HEK293 (cell line): ENCODE measurements around the gene FAAH.
A peak's percentile ranks its signal among the peaks of the same experiment; 100 is the strongest.

Experiments
- HOXA7 ChIP-seq: sonication (generic); formaldehyde crosslinking; IDR thresholded peaks from 2 replicates; pipeline ENCODE4 v1.8.1; 2022; ENCODE audit warnings: missing genetic modification reagents, borderline replicate concordance
- HOXC10 ChIP-seq: sonication (generic); formaldehyde crosslinking; IDR thresholded peaks from 2 replicates; pipeline ENCODE4 v1.8.1; 2023; ENCODE audit warnings: mild to moderate bottlenecking, missing genetic modification reagents
- HOXD13 ChIP-seq: sonication (generic); formaldehyde crosslinking; IDR thresholded peaks from 2 replicates; pipeline ENCODE4 v1.8.0; 2022; ENCODE audit warnings: missing genetic modification reagents, borderline replicate concordance
- REPIN1 ChIP-seq: fragments of 450-650 bp; formaldehyde crosslinking; IDR thresholded peaks from 2 replicates; pipeline ENCODE4 v1.5.1; 2017; ENCODE audit warnings: missing biosample characterization, missing genetic modification characterization, low read depth
- SETDB1 ChIP-seq: IDR thresholded peaks from one replicate; pipeline ENCODE4 v1.6.1; 2017; ENCODE audit warnings: mild to moderate bottlenecking, low read length, moderate library complexity, mixed read lengths; ENCODE audit not compliant: insufficient read length
- SP2 ChIP-seq: fragments of 450-650 bp; formaldehyde crosslinking; IDR thresholded peaks from 2 replicates; pipeline ENCODE4 v1.5.1; 2016; ENCODE audit warnings: missing biosample characterization, missing genetic modification characterization
- TCF7L2 ChIP-seq: IDR thresholded peaks from 2 replicates; pipeline ENCODE4 v1.6.1; 2011; ENCODE audit warnings: low read depth, mild to moderate bottlenecking, inconsistent platforms, low read length, moderate library complexity, borderline replicate concordance
- WT1 ChIP-seq: fragments of 450-650 bp; formaldehyde crosslinking; IDR thresholded peaks from 2 replicates; pipeline ENCODE4 v1.5.1; 2016; ENCODE audit warnings: missing biosample characterization, missing genetic modification characterization
- ZBTB17 ChIP-seq: fragments of 450-650 bp; formaldehyde crosslinking; IDR thresholded peaks from 2 replicates; pipeline ENCODE4 v1.5.1; 2016; ENCODE audit warnings: missing biosample characterization, missing genetic modification characterization
- ZBTB20 ChIP-seq: fragments of 450-650 bp; formaldehyde crosslinking; IDR thresholded peaks from 2 replicates; pipeline ENCODE4 v1.5.1; 2016; ENCODE audit warnings: missing biosample characterization, missing genetic modification characterization
- ZBTB21 ChIP-seq: fragments of 450-650 bp; formaldehyde crosslinking; IDR thresholded peaks from 2 replicates; pipeline ENCODE4 v1.5.1; 2017; ENCODE audit warnings: missing biosample characterization, missing genetic modification characterization
- ZNF132 ChIP-seq: fragments of 450-650 bp; formaldehyde crosslinking; IDR thresholded peaks from 2 replicates; pipeline ENCODE4 v1.5.1; 2017; ENCODE audit warnings: missing biosample characterization, missing genetic modification characterization, borderline replicate concordance
- ZNF157 ChIP-seq: fragments of 450-650 bp; formaldehyde crosslinking; IDR thresholded peaks from 2 replicates; pipeline ENCODE4 v1.5.1; 2016; ENCODE audit warnings: missing biosample characterization, missing genetic modification characterization
- ZNF16 ChIP-seq: fragments of 450-650 bp; formaldehyde crosslinking; IDR thresholded peaks from 2 replicates; pipeline ENCODE4 v1.5.1; 2016; ENCODE audit warnings: low read depth, missing biosample characterization, missing genetic modification characterization
- ZNF19 ChIP-seq: fragments of 450-650 bp; formaldehyde crosslinking; IDR thresholded peaks from 2 replicates; pipeline ENCODE4; 2016; ENCODE audit warnings: missing biosample characterization, missing genetic modification characterization, low read depth
- ZNF292 ChIP-seq: fragments of 450-650 bp; formaldehyde crosslinking; IDR thresholded peaks from 2 replicates; pipeline ENCODE4 v1.5.1; 2016; ENCODE audit warnings: low read depth, missing biosample characterization, missing genetic modification characterization, borderline replicate concordance
- ZNF394 ChIP-seq: fragments of 450-650 bp; formaldehyde crosslinking; IDR thresholded peaks from 2 replicates; pipeline ENCODE4 v1.5.1; 2016; ENCODE audit warnings: missing biosample characterization, missing genetic modification characterization, mild to moderate bottlenecking, moderate library complexity, borderline replicate concordance
- ZNF473 ChIP-seq: fragments of 450-650 bp; formaldehyde crosslinking; IDR thresholded peaks from 2 replicates; pipeline ENCODE4 v1.5.1; 2017; ENCODE audit warnings: missing biosample characterization, missing genetic modification characterization
- ZNF521 ChIP-seq: fragments of 450-650 bp; formaldehyde crosslinking; IDR thresholded peaks from 2 replicates; pipeline ENCODE4 v1.5.1; 2017; ENCODE audit warnings: missing biosample characterization, mild to moderate bottlenecking, missing genetic modification characterization
- ZNF561 ChIP-seq: fragments of 450-650 bp; IDR thresholded peaks from 2 replicates; pipeline ENCODE4 v1.5.1; 2018; ENCODE audit warnings: missing biosample characterization, missing genetic modification characterization, borderline replicate concordance
- TF ChIP-seq, protein P1 (sequence below): fragments of 450-650 bp; formaldehyde crosslinking; IDR thresholded peaks from 2 replicates; pipeline ENCODE4 v1.5.1; 2016; ENCODE audit warnings: missing biosample characterization, missing genetic modification characterization
- TF ChIP-seq, protein P2 (sequence below): fragments of 450-650 bp; formaldehyde crosslinking; IDR thresholded peaks from 2 replicates; pipeline ENCODE4 v1.5.1; 2016; ENCODE audit warnings: missing biosample characterization, missing genetic modification characterization, borderline replicate concordance
- TF ChIP-seq, protein P3 (sequence below): fragments of 450-650 bp; formaldehyde crosslinking; IDR thresholded peaks from 2 replicates; pipeline ENCODE4 v1.5.1; 2016; ENCODE audit warnings: missing biosample characterization, missing genetic modification characterization
- TF ChIP-seq, protein P4 (sequence below): fragments of 450-650 bp; formaldehyde crosslinking; IDR thresholded peaks from 2 replicates; pipeline ENCODE4 v1.5.1; 2017; ENCODE audit warnings: missing biosample characterization, missing genetic modification characterization
- TF ChIP-seq, protein P5 (sequence below): fragments of 450-650 bp; formaldehyde crosslinking; IDR thresholded peaks from 2 replicates; pipeline ENCODE4 v1.5.1; 2016; ENCODE audit warnings: missing biosample characterization, missing genetic modification characterization
- TF ChIP-seq, protein P6 (sequence below): fragments of 450-650 bp; formaldehyde crosslinking; IDR thresholded peaks from 2 replicates; pipeline ENCODE4 v1.5.1; 2016; ENCODE audit warnings: missing biosample characterization, missing genetic modification characterization

Gene FAAH

DNA sequence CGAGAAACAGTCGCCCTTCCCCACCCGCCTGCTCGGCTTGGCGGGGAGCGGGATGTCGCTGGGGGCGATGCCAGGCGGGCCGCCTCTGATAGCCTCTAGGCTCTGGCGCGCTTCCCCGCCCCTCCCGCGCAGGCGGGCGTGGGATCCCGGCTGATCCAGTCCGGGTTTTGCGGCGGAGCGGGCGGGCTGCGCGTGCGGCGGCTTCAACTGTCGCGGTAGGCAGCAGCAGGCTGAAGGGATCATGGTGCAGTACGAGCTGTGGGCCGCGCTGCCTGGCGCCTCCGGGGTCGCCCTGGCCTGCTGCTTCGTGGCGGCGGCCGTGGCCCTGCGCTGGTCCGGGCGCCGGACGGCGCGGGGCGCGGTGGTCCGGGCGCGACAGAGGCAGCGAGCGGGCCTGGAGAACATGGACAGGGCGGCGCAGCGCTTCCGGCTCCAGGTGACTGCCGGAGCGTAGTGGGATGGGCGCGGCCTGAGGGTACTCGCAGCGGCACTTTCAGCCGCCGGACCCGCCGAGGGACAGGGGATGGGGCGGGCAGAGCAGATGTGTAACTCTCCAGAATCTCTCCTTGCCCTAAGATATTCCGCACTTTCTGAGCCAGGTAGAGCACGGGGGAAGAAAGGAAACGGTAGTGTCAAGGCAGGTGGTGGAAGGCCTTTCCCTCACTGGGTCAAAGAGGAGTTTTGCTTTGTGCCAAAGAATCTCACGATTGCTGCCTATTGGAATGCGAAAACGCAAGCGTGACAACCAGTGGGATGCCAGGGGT lies at the start of gene FAAH (continued):
- TF ChIP-seq, protein P1, sequence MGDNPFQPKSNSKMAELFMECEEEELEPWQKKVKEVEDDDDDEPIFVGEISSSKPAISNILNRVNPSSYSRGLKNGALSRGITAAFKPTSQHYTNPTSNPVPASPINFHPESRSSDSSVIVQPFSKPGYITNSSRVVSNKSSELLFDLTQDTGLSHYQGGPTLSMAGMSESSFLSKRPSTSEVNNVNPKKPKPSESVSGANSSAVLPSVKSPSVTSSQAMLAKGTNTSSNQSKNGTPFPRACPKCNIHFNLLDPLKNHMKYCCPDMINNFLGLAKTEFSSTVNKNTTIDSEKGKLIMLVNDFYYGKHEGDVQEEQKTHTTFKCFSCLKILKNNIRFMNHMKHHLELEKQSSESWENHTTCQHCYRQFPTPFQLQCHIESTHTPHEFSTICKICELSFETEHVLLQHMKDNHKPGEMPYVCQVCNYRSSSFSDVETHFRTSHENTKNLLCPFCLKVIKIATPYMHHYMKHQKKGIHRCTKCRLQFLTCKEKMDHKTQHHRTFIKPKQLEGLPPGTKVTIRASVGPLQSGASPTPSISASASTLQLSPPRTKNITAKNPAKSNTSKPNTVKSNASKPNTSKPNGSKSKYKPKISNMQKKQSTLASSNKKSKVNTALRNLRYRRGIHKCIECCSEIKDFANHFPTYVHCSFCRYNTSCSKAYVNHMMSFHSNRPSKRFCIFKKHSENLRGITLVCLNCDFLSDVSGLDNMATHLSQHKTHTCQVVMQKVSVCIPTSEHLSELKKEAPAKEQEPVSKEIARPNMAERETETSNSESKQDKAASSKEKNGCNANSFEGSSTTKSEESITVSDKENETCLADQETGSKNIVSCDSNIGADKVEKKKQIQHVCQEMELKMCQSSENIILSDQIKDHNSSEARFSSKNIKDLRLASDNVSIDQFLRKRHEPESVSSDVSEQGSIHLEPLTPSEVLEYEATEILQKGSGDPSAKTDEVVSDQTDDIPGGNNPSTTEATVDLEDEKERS (tag by site-specific recombination), result peak; percentile 65; the same call in 1 of the 2 replicates
- TF ChIP-seq WT1 (tag by site-specific recombination) (no peak), ZBTB20 (tag by site-specific recombination) (no peak; the same call in 1 of the 2 replicates), ZNF521 (tag by site-specific recombination) (no peak), SP2 (peak; percentile 57), ZNF19 (no peak), ZBTB21 (tag by site-specific recombination) (no peak), ZNF561 (peak; percentile 95), ZNF157 (tag by site-specific recombination) (no peak), ZNF16 (tag by site-specific recombination) (no peak), ZNF473 (tag by site-specific recombination) (no peak), ZNF132 (tag by site-specific recombination) (no peak), HOXA7 (CRISPR knock-in tag) (no peak), ZBTB17 (tag by site-specific recombination) (peak; percentile 68), ZNF394 (tag by site-specific recombination) (peak; percentile 36; the same call in 1 of the 2 replicates), SETDB1 (no peak), ZNF292 (tag by site-specific recombination) (no peak), HOXD13 (no peak), TCF7L2 (no peak), HOXC10 (CRISPR knock-in tag) (no peak), REPIN1 (no peak)
- TF ChIP-seq, protein P2, sequence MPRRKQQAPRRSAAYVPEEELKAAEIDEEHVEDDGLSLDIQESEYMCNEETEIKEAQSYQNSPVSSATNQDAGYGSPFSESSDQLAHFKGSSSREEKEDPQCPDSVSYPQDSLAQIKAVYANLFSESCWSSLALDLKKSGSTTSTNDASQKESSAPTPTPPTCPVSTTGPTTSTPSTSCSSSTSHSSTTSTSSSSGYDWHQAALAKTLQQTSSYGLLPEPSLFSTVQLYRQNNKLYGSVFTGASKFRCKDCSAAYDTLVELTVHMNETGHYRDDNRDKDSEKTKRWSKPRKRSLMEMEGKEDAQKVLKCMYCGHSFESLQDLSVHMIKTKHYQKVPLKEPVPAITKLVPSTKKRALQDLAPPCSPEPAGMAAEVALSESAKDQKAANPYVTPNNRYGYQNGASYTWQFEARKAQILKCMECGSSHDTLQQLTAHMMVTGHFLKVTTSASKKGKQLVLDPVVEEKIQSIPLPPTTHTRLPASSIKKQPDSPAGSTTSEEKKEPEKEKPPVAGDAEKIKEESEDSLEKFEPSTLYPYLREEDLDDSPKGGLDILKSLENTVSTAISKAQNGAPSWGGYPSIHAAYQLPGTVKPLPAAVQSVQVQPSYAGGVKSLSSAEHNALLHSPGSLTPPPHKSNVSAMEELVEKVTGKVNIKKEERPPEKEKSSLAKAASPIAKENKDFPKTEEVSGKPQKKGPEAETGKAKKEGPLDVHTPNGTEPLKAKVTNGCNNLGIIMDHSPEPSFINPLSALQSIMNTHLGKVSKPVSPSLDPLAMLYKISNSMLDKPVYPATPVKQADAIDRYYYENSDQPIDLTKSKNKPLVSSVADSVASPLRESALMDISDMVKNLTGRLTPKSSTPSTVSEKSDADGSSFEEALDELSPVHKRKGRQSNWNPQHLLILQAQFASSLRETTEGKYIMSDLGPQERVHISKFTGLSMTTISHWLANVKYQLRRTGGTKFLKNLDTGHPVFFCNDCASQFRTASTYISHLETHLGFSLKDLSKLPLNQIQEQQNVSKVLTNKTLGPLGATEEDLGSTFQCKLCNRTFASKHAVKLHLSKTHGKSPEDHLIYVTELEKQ (tag by site-specific recombination), result no peak
- TF ChIP-seq, protein P3, sequence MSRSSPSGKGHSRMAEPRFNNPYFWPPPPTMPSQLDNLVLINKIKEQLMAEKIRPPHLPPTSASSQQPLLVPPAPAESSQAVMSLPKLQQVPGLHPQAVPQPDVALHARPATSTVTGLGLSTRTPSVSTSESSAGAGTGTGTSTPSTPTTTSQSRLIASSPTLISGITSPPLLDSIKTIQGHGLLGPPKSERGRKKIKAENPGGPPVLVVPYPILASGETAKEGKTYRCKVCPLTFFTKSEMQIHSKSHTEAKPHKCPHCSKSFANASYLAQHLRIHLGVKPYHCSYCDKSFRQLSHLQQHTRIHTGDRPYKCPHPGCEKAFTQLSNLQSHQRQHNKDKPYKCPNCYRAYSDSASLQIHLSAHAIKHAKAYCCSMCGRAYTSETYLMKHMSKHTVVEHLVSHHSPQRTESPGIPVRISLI, result no peak
- TF ChIP-seq, protein P4, sequence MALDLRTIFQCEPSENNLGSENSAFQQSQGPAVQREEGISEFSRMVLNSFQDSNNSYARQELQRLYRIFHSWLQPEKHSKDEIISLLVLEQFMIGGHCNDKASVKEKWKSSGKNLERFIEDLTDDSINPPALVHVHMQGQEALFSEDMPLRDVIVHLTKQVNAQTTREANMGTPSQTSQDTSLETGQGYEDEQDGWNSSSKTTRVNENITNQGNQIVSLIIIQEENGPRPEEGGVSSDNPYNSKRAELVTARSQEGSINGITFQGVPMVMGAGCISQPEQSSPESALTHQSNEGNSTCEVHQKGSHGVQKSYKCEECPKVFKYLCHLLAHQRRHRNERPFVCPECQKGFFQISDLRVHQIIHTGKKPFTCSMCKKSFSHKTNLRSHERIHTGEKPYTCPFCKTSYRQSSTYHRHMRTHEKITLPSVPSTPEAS, result no peak
- TF ChIP-seq, protein P5, sequence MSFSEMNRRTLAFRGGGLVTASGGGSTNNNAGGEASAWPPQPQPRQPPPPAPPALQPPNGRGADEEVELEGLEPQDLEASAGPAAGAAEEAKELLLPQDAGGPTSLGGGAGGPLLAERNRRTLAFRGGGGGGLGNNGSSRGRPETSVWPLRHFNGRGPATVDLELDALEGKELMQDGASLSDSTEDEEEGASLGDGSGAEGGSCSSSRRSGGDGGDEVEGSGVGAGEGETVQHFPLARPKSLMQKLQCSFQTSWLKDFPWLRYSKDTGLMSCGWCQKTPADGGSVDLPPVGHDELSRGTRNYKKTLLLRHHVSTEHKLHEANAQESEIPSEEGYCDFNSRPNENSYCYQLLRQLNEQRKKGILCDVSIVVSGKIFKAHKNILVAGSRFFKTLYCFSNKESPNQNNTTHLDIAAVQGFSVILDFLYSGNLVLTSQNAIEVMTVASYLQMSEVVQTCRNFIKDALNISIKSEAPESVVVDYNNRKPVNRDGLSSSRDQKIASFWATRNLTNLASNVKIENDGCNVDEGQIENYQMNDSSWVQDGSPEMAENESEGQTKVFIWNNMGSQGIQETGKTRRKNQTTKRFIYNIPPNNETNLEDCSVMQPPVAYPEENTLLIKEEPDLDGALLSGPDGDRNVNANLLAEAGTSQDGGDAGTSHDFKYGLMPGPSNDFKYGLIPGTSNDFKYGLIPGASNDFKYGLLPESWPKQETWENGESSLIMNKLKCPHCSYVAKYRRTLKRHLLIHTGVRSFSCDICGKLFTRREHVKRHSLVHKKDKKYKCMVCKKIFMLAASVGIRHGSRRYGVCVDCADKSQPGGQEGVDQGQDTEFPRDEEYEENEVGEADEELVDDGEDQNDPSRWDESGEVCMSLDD, result 0 out of 2 replicates have a peak, but pooled peaks have one; percentile 47
- TF ChIP-seq, protein P6, sequence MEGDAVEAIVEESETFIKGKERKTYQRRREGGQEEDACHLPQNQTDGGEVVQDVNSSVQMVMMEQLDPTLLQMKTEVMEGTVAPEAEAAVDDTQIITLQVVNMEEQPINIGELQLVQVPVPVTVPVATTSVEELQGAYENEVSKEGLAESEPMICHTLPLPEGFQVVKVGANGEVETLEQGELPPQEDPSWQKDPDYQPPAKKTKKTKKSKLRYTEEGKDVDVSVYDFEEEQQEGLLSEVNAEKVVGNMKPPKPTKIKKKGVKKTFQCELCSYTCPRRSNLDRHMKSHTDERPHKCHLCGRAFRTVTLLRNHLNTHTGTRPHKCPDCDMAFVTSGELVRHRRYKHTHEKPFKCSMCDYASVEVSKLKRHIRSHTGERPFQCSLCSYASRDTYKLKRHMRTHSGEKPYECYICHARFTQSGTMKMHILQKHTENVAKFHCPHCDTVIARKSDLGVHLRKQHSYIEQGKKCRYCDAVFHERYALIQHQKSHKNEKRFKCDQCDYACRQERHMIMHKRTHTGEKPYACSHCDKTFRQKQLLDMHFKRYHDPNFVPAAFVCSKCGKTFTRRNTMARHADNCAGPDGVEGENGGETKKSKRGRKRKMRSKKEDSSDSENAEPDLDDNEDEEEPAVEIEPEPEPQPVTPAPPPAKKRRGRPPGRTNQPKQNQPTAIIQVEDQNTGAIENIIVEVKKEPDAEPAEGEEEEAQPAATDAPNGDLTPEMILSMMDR (tag by site-specific recombination), result no peak
